GM19238 (cell line): ENCODE results near the gene PRRC2A.

Source experiments
- DNase-seq: peaks from one replicate; pipeline ENCODE4 v3.0.0; 2011; ENCODE audit warnings: low spot score; ENCODE audit not compliant: insufficient read length

The PRRC2A gene

DNA sequence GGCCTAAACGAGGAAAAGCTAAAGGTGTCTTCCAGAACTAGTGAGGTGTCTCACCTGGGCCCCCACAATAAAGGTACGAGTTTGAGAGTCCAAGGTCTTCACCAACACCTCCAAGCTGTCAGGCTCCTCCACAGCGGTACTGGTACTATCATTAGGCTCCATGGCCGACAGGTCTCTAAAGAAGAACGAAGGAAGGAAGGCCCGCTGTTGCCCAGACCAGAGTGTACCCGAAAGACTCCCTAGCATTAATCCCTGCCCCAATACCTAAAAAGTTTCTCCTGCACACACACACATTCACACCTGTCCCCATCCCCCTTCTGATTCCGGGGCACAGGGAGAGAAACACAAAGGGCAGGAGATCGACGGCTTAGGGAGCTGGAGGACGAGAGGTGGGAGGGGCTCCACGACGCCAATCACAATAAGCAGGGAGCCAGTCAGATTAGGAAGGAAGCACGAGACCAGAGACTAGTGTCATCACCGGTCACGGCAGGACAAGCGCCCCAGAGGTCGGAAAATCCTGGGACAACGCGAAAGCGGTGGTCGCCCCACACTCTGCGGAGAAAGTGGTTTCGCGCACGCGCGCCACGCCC, 31.2 kb downstream of the PRRC2A start:
- peak; percentile 65 for DNase-seq

DNA sequence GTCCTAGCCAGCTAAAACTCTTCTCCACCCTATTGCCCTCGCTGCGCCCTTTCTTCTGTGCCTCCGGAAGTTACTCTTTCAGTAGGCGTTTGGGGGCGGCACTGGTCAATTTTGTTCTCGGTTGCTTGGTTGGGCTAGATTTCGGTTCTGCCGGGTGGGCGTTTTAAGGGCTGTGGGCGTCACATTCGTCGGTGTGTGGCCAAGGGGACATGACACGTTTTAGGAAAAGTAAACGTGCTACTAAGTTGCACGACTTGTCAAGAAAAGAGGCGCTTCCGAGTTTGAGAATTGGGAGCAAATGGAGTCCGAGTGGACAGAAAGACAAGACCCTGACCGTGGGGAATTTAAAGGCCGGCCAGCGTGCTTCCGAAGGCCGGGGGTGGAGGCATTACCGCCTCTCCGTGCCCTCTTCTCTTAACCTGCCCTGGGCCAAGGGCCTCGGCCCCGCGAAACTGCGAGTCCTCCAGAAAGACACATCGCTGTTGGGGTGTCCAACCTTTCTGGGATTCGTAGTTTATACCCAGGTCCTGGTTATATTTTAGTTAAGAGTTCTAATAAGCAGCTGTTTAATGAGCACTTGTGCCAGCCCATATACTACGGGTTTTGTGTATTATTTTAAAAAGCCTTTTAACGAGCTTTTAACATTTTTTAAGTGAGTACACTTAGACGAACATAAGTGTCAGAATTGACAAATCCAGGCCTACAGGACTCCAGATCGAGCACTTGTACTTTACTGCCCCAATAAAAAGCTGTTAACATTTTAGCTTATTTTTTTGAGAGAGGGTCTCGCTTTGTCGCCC, 32.6 kb downstream of the PRRC2A start:
- DNase-seq: peak; percentile 94

DNA sequence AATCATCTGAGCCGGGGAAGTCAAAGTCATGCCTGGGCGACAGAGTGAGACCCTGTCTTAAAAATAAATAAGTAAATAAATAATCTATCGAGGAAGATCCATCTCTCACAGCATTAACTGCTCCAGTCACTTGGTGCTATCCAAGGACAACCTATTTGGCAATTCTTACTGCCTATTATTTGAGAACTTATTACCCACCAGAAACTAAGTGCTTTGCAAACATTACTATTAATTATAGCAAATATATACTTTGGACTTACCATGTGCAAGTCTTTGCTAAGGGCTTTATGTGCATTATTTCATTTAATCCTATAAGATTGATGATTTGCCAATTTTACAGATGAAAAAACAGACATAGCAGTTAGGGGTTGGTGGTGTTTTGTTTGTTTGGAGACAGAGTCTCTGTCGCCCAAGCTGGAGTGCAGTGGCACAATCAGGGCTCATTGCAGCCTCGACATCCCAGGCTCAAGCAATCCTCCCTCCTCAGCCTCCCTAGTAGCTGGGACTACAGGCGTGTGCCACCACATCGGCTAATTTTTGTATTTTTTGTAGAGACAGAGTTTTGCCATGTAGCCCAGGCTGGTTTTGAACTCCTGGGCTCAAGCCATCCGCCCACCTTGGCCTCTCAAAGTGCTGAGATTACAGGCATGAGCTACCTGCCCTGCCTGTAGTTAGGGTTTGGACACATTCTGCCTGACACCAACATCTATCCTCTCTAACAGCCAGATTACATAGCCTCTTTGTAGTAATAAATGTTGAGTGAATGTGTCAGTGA, 34.2 kb downstream of the PRRC2A start:
- DNase-seq: no peak

DNA sequence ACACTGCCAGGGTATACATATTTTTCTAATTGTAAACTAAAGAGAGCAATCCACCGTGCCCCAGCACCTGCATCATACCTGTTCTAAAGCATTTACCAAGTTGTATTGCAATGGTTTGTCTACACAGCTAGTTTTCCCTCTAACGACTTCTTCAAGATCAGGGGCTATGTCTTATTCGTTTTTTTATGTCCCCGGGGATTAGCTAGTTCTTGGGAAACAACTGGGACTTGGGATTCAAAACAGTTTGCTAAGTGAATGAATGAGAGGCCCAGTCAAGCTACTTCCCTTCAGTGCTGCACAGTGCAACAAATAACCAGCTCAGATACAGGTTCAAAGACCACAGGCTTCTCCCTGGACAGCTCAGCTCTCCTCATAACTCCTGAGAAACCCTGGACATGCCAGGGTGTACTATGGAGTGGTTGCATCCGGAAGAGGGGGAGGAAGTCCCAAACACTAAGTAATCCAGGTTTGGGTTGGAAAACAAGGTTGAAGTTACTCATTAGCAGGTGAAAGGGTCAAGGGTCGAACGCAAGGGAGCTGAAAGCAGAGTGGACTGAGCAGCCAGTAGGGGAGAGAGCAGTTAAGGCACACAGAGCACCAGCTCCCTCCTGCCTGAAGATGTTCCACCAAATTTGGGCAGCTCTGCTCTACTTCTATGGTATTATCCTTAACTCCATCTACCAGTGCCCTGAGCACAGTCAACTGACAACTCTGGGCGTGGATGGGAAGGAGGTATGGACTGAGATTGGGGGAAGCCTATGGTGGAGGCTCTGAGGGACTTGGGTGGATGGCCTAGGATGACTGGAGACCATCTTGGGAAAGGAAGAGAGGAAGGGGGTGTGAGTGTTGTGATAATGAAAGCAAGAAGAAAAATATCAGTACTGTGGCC, 35.1 kb downstream of the PRRC2A start, which contains the start of gene APOM:
Gene APOM (plus strand): TSS at position 546 of the 889 bp plus-strand sequence. CDS start 73 bp downstream, at position 619.
- no peak for DNase-seq

DNA sequence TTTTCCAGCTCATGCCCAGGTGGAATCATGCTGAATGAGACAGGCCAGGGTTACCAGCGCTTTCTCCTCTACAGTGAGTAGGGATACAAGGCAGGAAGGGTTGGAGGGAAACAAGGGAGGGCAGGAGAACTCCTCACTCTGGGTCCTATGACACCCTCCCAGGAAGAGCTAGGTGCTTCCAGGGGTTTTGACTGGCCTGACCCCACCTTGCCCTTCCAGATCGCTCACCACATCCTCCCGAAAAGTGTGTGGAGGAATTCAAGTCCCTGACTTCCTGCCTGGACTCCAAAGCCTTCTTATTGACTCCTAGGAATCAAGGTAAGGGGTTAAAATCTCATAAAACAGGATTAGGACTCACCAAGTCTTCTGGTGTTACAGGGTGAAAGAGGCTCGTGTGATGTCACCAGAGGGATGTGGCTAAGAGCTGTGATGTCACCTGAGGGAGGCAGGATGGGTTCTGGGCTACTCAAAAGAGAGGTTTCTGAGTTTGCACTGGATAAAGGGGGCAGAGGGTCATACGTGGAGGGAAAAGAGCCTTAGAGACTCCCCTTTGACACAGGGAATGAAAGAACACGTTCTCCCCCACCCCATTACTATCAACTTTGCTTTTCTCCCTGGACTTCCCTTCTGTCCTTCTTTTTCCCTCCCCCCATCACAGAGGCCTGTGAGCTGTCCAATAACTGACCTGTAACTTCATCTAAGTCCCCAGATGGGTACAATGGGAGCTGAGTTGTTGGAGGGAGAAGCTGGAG, 37.1 kb downstream of the PRRC2A start:
- DNase-seq: no peak

DNA sequence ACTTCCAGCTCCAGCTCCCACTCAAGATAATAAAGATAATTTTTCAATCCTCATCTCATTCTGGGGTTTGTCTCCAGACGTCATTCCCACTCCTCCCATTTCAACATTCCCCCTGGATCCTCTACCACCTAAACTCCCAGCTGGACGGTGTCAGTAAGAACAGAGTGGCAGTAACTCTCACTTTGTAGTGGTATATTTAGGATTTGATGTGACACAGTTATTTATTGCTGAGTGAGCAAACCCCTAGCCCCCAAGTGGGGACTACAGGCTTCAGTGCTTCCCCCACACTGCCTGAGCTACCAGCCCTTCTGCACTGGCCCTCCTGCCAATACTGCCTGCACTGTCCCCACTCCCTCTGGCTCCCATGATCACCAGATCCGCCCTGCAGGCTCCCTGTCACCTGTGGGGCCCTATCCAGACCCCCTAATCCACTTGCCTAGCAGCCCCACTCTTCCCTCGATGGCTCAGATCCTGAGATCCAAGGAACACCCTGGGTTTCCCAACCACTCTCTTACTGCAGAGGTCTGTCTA, 37.7 kb downstream of the PRRC2A start:
- no peak for DNase-seq

DNA sequence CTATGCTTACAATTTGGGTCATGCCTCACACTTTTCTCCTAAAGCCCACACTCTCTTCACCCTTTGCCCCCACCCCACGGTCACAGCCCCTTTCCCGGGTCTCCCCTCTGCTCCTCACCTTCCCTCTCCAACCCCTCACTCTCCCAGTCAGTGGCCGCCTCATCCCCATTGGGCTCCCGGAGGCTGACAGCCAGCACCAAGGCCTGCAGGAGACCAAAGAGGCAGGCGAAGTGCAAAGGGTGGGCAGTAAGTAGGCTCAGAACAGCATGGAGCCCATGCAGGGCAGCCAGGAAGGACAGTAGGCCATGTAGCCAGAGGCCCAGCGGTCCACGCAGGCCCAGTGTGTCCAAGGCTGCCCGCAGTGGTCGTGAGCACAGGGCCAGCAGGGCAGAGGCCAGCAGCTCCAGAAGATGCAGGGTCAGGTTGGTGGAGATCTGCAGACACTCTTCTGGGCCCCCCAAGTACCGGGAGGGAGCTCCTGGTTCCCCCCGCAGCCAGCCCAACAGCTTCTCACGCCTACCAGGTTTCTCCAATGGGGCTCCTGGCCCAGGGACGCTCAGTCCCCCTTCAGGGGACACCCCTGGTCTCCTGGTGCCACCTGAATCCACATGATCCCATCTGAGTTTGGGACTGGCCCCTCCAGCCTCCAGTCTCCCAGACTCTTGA, 38.6 kb downstream of the PRRC2A start:
- DNase-seq: no peak

DNA sequence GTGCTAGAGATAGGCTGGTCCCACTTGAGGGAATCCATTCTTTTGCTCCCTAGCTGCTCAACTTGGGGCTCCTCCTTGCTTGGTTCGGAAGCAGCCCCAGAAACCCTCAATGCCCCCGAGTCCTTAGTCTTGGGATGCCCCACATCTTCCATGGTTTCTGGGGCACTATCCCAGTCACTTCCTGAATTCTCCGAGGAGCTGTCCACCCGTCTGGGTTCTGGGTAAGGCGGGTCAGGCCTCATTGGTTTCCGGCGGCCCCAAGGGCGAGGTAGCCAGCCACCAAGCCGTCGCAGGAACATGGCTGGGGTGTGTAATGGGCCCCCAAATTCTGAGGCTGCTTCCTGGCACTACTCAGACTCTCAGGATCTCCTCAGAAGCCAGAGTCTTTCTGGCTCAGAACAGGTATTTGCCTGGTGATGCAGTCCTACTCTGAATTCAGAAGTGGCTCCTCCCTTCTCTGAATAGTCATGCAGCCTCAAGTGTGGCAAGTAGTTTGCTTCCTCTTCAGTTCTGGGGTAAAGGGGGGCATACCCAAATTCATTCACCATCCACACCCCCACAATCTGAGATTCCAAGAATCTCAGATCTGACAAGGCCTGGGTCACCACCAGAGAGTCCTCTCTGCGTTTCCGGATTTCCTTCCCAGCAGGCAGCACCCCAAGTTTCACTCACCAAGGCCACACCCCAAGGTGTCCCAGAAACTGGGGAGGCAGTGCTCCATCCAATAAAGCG, 39.3 kb downstream of the PRRC2A start:
- DNase-seq: no peak

DNA sequence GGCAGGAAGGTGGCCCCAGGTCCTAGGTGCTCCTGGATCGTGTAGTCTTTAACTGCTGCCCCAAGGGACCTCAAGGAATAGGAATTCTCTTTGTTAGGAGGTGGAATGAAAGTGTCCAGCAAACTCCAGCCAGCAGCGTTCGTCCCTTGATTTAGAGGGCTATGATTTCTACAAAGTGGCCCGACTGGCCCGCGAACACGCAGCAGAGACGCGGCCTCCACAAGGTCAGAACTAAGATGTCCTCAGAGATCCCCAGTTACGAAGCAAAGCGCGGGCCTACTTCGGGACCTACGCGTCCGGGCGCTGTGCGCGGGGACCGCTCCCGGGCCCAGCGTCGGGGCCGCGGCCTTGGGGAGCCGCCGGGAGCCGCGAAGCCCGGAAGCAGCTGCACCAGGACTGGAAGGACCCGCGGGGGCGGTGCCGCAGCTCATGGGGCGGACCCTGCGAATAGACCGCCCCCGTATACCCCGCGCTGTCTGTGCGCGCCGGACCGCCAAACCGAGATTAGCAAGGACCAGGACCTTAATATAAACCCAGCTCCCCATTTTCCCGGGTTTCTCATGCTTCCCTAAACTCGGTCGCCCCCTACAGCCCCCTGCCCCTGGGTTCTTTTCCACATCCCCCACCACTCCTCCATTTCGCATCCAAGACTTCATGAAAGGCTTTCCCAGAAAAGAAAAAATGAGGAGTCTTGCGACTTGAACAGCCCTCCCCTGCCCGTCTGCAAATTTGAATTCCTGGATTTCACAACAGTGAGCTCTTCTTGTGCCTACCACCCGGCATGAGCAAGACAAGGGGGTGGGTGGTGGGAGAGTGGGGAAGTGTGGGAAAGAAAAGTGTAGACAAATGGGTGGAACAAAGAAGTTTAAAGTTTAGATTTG, 40.1 kb downstream of the PRRC2A start, which contains the start of gene C6orf47:
Gene C6orf47 (minus strand): TSS at position 398 of the 881 bp plus-strand sequence. CDS start 831 bp downstream, outside the sequence.
- peak; percentile 77 for DNase-seq

DNA sequence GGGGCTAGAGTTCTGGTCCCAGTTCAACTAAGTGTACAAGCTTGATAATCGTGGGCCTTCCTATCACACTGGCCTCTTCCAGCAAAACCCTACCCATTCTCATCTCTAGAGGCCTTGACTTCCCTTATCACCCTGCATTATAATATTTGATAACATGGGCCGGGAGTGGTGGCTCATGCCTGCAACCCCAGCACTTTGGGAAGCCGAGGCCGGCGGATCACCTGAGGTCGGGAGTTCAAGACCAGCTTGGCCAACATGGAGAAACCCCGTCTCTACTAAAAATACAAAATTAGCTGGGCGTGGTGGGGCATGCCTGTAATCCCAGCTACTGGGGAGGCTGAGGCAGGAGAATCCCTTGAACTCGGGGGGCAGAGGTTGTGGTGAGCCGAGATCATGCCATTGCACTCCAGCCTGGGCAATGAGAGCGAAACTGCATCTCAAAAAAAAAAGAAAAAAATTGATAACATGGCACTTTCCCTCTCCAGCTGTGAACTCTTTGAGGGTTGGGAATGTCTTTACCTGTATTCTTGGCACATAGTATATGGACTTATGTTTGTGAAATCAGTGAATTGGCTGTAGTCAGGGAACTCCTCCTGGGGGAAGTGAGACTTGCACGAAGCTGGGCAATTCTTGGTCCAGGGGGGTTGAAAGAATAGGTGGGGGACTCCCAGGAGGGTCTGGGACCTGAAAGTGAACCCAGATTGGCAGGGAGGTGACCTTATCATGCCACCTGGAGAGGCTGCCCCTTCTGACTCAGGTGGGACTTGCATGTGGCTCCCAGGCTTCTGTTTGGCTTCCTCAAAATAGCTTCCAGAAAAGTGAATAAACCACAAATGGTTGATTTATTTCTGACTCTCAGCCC, 41.0 kb downstream of the PRRC2A start:
- DNase-seq: peak; percentile 47

DNA sequence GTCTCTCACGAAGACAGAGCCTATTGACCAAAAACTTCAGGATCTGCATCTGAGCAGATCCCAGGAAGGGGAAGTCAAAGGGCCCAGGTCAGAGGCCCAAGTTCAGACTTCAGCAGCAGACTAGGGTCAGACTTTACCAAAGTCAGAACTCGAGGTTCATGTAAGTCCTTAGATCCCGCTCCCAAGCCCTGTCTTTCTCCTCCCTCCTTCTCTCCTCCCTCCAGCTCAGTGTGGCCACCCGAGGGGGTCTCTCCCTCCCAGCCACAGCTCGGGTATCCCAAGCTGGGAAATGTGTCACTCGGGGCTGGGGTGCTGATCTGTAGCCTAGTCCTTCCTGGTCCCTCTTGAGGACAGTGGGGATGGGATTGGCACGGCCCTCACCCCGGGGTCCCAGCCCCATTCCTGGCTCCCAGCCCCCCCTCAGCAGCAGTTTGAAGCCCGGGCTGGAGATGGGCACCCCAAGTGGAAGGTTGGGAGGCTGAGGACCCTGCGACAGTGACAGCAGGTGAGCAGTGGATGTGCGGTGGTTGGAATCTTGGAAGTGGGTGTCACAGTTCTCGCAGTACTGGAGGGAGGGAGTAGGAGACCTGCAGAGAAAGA, 41.7 kb downstream of the PRRC2A start:
- DNase-seq: no peak

DNA sequence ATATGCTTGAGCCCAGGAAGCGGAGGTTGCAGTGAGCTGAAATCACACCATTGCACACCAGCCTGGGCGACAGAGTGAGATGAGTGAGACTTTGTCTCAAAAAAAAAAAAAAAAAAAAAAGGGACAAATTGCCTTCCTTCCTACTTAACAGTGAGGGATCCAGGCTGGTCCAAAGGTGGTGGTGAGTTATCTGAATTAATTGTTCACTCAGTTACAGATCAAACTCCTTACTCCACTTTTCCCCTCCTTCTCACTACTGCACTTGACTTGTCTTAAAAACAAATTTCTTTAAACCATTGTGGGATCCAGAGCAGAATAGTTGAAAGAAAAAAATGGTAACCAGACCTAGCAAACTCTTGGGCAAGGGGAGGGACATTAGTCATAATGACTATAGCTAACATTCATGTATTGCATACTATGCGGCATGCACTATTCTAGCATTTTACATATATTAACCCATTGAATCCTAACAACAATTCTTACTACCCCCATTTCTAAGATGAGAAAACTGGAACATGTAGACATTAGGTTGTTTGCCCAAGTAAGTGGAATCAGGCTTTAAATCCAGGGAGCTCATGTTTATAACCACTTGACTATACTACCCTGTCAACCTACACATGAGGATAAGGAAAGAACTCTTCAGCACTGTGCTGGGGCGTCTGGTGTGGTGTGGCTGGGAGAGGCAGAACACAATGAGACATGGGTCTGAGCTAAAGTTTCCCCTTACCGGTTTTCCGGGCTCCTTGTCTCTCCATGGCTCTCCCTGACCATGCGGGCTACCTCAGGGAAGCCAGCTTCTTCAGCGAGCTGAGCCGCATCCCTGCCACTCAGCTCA, 42.8 kb downstream of the PRRC2A start:
- DNase-seq: no peak

DNA sequence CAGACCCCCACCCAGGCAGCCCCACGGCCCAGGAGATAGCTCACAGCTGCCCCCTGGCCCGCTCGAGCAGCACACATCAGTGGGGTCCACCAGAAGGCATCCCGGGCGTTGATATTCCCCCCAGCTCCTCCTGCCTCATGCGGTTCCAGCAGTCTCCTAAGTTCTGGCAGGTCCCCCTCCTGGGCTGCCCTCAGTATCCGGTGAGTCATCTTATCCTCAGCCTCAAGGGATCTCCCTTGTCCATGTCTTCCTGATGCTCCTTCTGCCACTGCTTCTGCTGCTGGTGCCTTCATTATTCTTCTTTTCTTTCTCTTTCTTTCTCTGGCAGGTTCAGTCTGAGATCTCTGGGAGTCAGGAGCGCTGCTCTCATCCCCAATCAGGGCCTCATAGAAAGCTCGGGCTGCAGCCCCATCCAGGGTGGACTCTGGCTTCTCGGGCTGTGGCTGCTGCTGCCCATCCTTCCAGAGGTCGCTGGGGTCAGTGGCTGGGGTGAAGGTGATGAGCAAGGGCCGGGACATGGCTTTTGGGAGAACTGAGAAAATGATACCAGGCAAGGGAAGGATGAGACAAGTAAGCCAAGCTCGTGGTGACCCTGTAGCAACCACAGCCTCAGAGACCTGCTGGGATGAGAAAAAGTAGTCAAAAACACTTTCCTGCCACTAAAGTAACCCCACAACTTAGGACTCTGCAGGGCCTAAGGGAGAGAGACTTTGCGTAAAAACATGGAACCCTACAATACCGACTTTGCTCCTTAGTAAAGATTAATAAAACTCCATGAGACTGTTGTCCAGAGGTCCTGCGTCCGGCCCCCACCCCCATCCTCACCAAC, 43.7 kb downstream of the PRRC2A start:
- no peak for DNase-seq

DNA sequence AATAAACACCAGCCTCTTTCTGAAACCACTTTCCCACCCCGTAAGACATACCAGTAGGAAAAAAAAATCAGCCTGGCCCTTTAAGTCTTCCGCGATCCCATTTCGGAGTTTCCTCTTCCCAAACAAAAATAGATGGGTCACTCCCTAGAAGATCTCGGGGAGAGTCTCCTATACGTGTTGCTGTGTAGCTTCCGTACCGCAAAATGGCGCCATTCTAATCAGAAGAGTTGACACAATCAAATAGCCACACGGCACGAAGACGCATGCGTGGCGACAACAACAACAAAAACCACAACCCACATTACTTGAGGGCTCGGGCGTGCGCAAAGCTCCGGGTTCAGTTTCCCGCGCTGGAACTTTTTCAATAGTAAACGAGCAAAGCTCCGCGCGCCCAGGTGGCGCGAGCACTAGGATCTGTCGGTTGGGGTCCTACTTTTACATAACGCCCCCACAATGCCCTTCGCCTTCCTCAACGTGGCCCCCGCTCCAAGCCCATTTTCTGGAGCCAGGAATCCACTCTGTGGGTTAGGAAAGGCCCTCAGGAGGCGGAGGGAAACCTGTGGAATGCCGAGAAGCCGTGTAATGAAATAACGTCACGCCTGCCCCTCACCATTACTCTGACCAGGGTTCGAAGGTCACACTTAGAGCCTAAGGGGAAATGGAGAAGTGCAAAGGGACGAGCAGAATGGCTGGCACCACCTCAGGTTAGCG, 44.4 kb downstream of the PRRC2A start, which contains the start of gene GPANK1:
Gene GPANK1 (minus strand): TSS at position 208 of the 711 bp plus-strand sequence. CDS start 519 bp downstream, outside the sequence.
- DNase-seq: peak; percentile 65
